Endothelial cell of umbilical vein (primary cell): ENCODE results near the gene ETDB. TPM values are rescaled to one million over a fixed set of nuclear protein-coding genes. Genes with fewer than 3 reads are reported as not detected.

Source experiments
- polyA plus RNA-seq, 4 experiments: library from polyadenylated mRNA; depleted of rRNA in 3 of 4; stranded (reverse) in 3 of 4; unstranded in 1 of 4; fragments of >200 nt; gene quantifications; 2 replicates each; pipeline versions ENCODE4 v1.2.1 to v1.2.3, GENCODE V29; 2011 to 2012; ENCODE audit warnings: missing spikeins in 1 of 4
- total RNA-seq: library from RNA; stranded (reverse); gene quantifications from 2 replicates; pipeline ENCODE4 v1.2.3, GENCODE V29; 2021

Gene ETDB
- total and polyA plus RNA-seq, 2 donors (not counting 3 experiments of a cell fraction or from before 2014, with no cell fraction given): not detected

Other genes with a start within 250 kb of the ETDB start
- 16.0 and 19.5 TPM in 2 replicates for gene MOSPD1, start 205.3 kb downstream of the ETDB start, total RNA-seq
- 4.3 and 5.2 TPM in 2 replicates for gene MOSPD1, start 205.3 kb downstream of the ETDB start, polyA plus RNA-seq
- gene SMIM10, start 129.5 kb downstream of the ETDB start, total RNA-seq: 1.3 and 2.7 TPM in 2 replicates
- gene SMIM10, start 129.5 kb downstream of the ETDB start, polyA plus RNA-seq: 2.0 and 2.4 TPM in 2 replicates
- 19.8 and 22.3 TPM in 2 replicates for gene RTL8B, start 98.0 kb downstream of the ETDB start, total RNA-seq
- 15.4 and 16.2 TPM in 2 replicates for gene RTL8B, start 98.0 kb downstream of the ETDB start, polyA plus RNA-seq
- 139 and 143 TPM in 2 replicates for gene RTL8C, start 88.2 kb downstream of the ETDB start, total RNA-seq
- gene RTL8C, start 88.2 kb downstream of the ETDB start, polyA plus RNA-seq: 201 and 236 TPM in 2 replicates
- 47.6 and 48.7 TPM in 2 replicates for gene RTL8A, start 68.4 kb downstream of the ETDB start, total RNA-seq
- gene RTL8A, start 68.4 kb downstream of the ETDB start, polyA plus RNA-seq: 106 and 126 TPM in 2 replicates
- 0.24 TPM in 1 of 2 replicates, not detected in the other for gene SMIM10L2B, start 21.8 kb downstream of the ETDB start, total RNA-seq
- 0.14 and 0.17 TPM in 2 replicates for gene SMIM10L2B, start 21.8 kb downstream of the ETDB start, polyA plus RNA-seq
- not detected in 2 replicates for gene CT55, start 50.9 kb upstream of the ETDB start, total RNA-seq
- not detected in 2 replicates for gene CT55, start 50.9 kb upstream of the ETDB start, polyA plus RNA-seq
- not detected in 2 replicates for gene ETDA, start 131.5 kb upstream of the ETDB start, total RNA-seq
- not detected in 2 replicates for gene ETDA, start 131.5 kb upstream of the ETDB start, polyA plus RNA-seq
- not detected in 2 replicates for gene ETDC, start 189.0 kb upstream of the ETDB start, total RNA-seq
- not detected in 2 replicates for gene ETDC, start 189.0 kb upstream of the ETDB start, polyA plus RNA-seq
- 5.8 and 6.9 TPM in 2 replicates for gene ZNF75D, start 223.6 kb upstream of the ETDB start, total RNA-seq
- 3.0 and 3.4 TPM in 2 replicates for gene ZNF75D, start 223.6 kb upstream of the ETDB start, polyA plus RNA-seq
- gene ZNF449, start 224.3 kb upstream of the ETDB start, total RNA-seq: 8.3 and 8.7 TPM in 2 replicates
- 2.7 and 3.4 TPM in 2 replicates for gene ZNF449, start 224.3 kb upstream of the ETDB start, polyA plus RNA-seq